Adrenal gland (tissue), 19 donors: ENCODE results near the gene CLDN5. TPM values are rescaled to one million over a fixed set of nuclear protein-coding genes. Genes with fewer than 3 reads are reported as not detected.

ENCODE experiments used
- DNase-seq, 7 donors: peaks; one replicate each; pipeline ENCODE4 v3.0.0-alpha.2; 2019 to 2020
- H3K27ac ChIP-seq, 5 donors: fragments of 200-600 bp; sonication (generic) in 4 of 5; 1 replicate in 3 of 5; 2 replicates in 2 of 5; pipeline versions ENCODE4 v1.5.1 to v1.8.0; 2016 to 2020; ENCODE audit warnings: mild to moderate bottlenecking in 1 of 5
- H3K27me3 ChIP-seq: fragments of 200-600 bp; 2 replicates; pipeline ENCODE4 v1.8.0; 2021
- H3K36me3 ChIP-seq, 2 donors: fragments of 200-600 bp; replicated peaks in 1 of 2; 1 replicate in 1 of 2; 2 replicates in 1 of 2; pipeline versions ENCODE4 v1.5.1 to v1.8.0; 2018 to 2022
- H3K4me1 ChIP-seq, 2 donors: fragments of 200-600 bp; replicated peaks in 1 of 2; 1 replicate in 1 of 2; 2 replicates in 1 of 2; pipeline versions ENCODE4 v1.5.1 to v1.8.0; 2018 to 2021
- H3K4me3 ChIP-seq, 4 donors: fragments of 200-600 bp; sonication (generic) in 3 of 4; one replicate each; pipeline ENCODE4 v1.5.1; 2016 to 2018
- H3K9me3 ChIP-seq, 3 donors: fragments of 200-600 bp; sonication (generic) in 1 of 3; replicated peaks in 1 of 3; 1 replicate in 2 of 3; 2 replicates in 1 of 3; pipeline versions ENCODE4 v1.5.1 to v1.8.0; 2016 to 2021
- POLR2A ChIP-seq, 2 donors: fragments of 450-650 bp; IDR thresholded peaks; one replicate each; pipeline ENCODE4 v1.6.1; 2017; ENCODE audit warnings: antibody characterized with exemption in 2 of 2, mild to moderate bottlenecking in 2 of 2, moderate library complexity in 1 of 2
- WGBS, 4 donors: extraction: QIAGEN DNeasy Blood & Tissue Kit in 2 of 4; methylation state at CpG; one replicate each; pipeline versions ENCODE4 v1.1.5 to v1.1.7; 2013 to 2017; 5-methylcytosine and 5-hydroxymethylcytosine counted together
- intact Hi-C, 2 donors: fragments of 100-400 bp; cut with DNase I; formaldehyde crosslinking; loops; one replicate each; pipeline versions ENCODE4 v1.14.1 to v1.15.0; 2022 to 2023
- long read RNA-seq, 10 donors: library from polyadenylated mRNA in 3 of 10; unstranded in 2 of 10; stranded (forward) in 1 of 10; transcript quantifications; one replicate each; pipeline ENCODE4 v2.0.0 and lab custom pipeline, GENCODE V29; 2021 to 2026
- polyA plus RNA-seq, 3 donors: library from polyadenylated mRNA; stranded (reverse); fragments of 200-250 nt in 2 of 3; fragments of 350-450 nt in 1 of 3; fragmentation: Illumina TruSeq in 1 of 3; extraction: RNeasy Lipid Tissue Mini Kit (QIAGEN cat#74804) in 1 of 3; gene quantifications; one replicate each; pipeline ENCODE4 v1.2.3, GENCODE V29; 2013 to 2014
- total RNA-seq, 9 donors: library from RNA; depleted of rRNA in 4 of 9; stranded (reverse); fragments of >200 nt in 4 of 9; fragments of 120-200 nt in 1 of 9; fragmentation: NEBNext Ultra II Directional in 1 of 9; extraction: Animal tissue kit (Norgen Biotek cat#: 25700) in 1 of 9; gene quantifications; one replicate each; pipeline versions ENCODE4 v1.1.0 to v1.2.4, GENCODE V29; 2013 to 2023
- TF ChIP-seq, protein P1 (sequence below), 6 experiments: fragments of 450-650 bp in 4 of 6; fragments of 200-600 bp in 2 of 6; sonication (generic) in 1 of 6; IDR thresholded peaks; 1 replicate in 5 of 6; 2 replicates in 1 of 6; pipeline versions ENCODE4 v1.5.1 to v1.8.0; 2016 to 2021; ENCODE audit warnings: antibody characterized with exemption in 6 of 6, mild to moderate bottlenecking in 2 of 6, moderate library complexity in 1 of 6
- donor health status: healthy with polysubstance abuse.
- donor health status: Bipolar disorder and iron deficiency.
- donor health status: DM: yes; HTN: yes; CAD: no.
- donor health status: DM: no; HTN: no; CAD: no.
- donor health status: DM: no; HTN: no; CAD: no.
- donor health status: DM: yes; HTN: yes; CAD: no.

The CLDN5 gene, protein sequence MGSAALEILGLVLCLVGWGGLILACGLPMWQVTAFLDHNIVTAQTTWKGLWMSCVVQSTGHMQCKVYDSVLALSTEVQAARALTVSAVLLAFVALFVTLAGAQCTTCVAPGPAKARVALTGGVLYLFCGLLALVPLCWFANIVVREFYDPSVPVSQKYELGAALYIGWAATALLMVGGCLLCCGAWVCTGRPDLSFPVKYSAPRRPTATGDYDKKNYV
- total RNA-seq (10 to 100 TPM in 8 of 9 donors, 1 to 10 TPM in 1; 7.8 to 78.1 (median 29.2) TPM), polyA plus RNA-seq (100 to 1,000 TPM in 1 of 3 donors, 10 to 100 TPM in 1, under 1 TPM in 1; 0.40 to 122 (median 42.3) TPM)
- long read RNA-seq, donor 1, transcript CLDN5-201 (1 exons, 2,357 nt) = major isoform, 9 of 9 reads
- long read RNA-seq, donor 1, partial matches to known transcripts = 0 of 9 reads
- long read RNA-seq, donor 1, other reads (novel, unspliced or antisense) = 0 of 9 reads
- long read RNA-seq, donor 2, transcript CLDN5-201 (1 exons, 2,357 nt) = major isoform, 10 of 10 reads
- long read RNA-seq, donor 2, partial matches to known transcripts = 0 of 10 reads
- long read RNA-seq, donor 2, other reads (novel, unspliced or antisense) = 0 of 10 reads
- long read RNA-seq, donor 3, transcript CLDN5-201 (1 exons, 2,357 nt) = major isoform, 11 of 12 reads
- long read RNA-seq, donor 3, partial matches to known transcripts = 0 of 12 reads
- long read RNA-seq, donor 3, other reads (novel, unspliced or antisense) = 0 of 12 reads
- long read RNA-seq, donor 4, transcript CLDN5-201 (1 exons, 2,357 nt) = major isoform, 37 of 43 reads
- long read RNA-seq, donor 4, transcript CLDN5-203 (2 exons, 1,760 nt) = minor isoform, 6 of 43 reads
- long read RNA-seq, donor 4, partial matches to known transcripts = 0 of 43 reads
- long read RNA-seq, donor 4, other reads (novel, unspliced or antisense) = 0 of 43 reads
- long read RNA-seq, donor 5, transcript CLDN5-201 (1 exons, 2,357 nt) = major isoform, 120 of 130 reads
- long read RNA-seq, donor 5, transcript CLDN5-203 (2 exons, 1,760 nt) = minor isoform, 10 of 130 reads
- long read RNA-seq, donor 5, partial matches to known transcripts = 0 of 130 reads
- long read RNA-seq, donor 5, other reads (novel, unspliced or antisense) = 0 of 130 reads
- long read RNA-seq, donor 6, transcript CLDN5-201 (1 exons, 2,357 nt) = major isoform, 25 of 26 reads
- long read RNA-seq, donor 6, partial matches to known transcripts = 0 of 26 reads
- long read RNA-seq, donor 6, other reads (novel, unspliced or antisense) = 0 of 26 reads
- long read RNA-seq, donor 7, transcript CLDN5-201 (1 exons, 2,357 nt) = major isoform, 13 of 14 reads
- long read RNA-seq, donor 7, partial matches to known transcripts = 0 of 14 reads
- long read RNA-seq, donor 7, other reads (novel, unspliced or antisense) = 0 of 14 reads
- long read RNA-seq, donor 8, transcript CLDN5-201 (1 exons, 2,357 nt) = major isoform, 34 of 35 reads
- long read RNA-seq, donor 8, partial matches to known transcripts = 0 of 35 reads
- long read RNA-seq, donor 8, other reads (novel, unspliced or antisense) = 0 of 35 reads
- long read RNA-seq, donor 9, transcript CLDN5-201 (1 exons, 2,357 nt) = major isoform, 14 of 14 reads
- long read RNA-seq, donor 9, partial matches to known transcripts = 0 of 14 reads
- long read RNA-seq, donor 9, other reads (novel, unspliced or antisense) = 0 of 14 reads
- long read RNA-seq, donor 10, transcript CLDN5-201 (1 exons, 2,357 nt) = major isoform, 23 of 23 reads
- long read RNA-seq, donor 10, partial matches to known transcripts = 0 of 23 reads
- long read RNA-seq, donor 10, other reads (novel, unspliced or antisense) = 0 of 23 reads

DNA sequence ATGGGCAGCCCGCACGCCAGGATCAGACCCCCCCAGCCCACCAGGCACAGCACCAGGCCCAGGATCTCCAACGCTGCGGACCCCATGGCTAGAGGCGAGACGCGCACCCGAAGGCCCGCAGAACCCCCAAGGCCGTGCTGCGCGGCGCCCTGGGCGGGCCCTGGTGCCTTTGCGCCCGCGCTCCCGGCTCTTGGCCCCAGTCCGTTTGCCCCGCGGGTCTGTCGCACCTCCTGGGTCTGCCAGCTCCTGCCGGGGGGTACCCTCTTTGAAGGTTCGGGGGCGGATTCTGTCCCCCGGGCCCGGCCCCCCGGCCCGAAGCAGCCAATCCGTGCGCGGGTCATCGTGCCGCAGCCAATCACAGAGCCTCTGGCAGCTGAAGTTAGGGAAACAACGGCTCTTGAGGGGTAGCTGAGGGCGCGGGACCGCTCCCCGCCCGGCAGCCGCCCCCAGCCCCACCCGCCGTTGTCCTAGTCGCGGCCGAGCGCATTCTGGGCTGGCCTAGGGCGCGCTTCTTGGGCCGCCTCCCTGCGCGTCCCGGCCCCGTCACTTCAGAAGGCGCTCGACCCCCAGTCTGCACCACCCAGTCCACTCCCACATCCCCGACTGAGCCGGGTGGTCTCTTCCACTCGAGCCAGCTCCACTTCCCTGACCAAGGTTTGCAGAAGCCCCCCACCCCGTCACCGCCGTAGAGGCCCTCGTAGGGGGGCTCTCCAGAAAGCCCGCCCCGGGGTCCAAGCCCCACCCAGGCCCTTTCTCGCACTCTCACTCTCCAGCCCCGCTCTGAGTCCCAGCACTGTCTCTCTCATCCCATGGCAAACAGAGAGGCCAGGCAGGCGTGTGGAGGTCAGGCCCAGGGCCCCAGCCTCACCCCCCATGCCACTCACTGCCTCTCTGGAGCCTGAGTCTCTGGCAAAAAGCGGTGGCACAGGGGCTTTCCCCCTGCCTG lies at the start of gene CLDN5:
Gene CLDN5 (minus strand): TSS at position 241 of the 946 bp plus-strand sequence. CDS start 155 bp downstream, at position 86.
- intact Hi-C loops = no loop called here
- Histone ChIP-seq H3K27me3 (peaks cover 43% of the 10 kb centered on the region), H3K9me3 (no peaks in the 10 kb centered on the region), H3K27ac (peak within 1 kb of the TSS in 3 of 5 donors; percentile 21 to 72 (median 64)), H3K36me3 (no peaks in the 10 kb centered on the region), H3K4me1 (no peaks in the 10 kb centered on the region), H3K4me3 (peak within 1 kb of the TSS in 1 of 4 donors; percentile 39)
- TF ChIP-seq POLR2A (IDR thresholded peaks at IDR 0.05) = no peak
- TF ChIP-seq, protein P1, sequence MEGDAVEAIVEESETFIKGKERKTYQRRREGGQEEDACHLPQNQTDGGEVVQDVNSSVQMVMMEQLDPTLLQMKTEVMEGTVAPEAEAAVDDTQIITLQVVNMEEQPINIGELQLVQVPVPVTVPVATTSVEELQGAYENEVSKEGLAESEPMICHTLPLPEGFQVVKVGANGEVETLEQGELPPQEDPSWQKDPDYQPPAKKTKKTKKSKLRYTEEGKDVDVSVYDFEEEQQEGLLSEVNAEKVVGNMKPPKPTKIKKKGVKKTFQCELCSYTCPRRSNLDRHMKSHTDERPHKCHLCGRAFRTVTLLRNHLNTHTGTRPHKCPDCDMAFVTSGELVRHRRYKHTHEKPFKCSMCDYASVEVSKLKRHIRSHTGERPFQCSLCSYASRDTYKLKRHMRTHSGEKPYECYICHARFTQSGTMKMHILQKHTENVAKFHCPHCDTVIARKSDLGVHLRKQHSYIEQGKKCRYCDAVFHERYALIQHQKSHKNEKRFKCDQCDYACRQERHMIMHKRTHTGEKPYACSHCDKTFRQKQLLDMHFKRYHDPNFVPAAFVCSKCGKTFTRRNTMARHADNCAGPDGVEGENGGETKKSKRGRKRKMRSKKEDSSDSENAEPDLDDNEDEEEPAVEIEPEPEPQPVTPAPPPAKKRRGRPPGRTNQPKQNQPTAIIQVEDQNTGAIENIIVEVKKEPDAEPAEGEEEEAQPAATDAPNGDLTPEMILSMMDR (IDR thresholded peaks at IDR 0.05) = no peak
- peak in 5 of 7 donors; percentile 24 to 64 (median 32) for DNase-seq
- WGBS, 4 donors = 5 to 31% (median 6%) methylated on average over 14 to 69 of the region's 69 CpGs

GRCh38 chr22:19571995-19572394 lies 47.8 kb upstream of the CLDN5 start:
- no peak for DNase-seq
- 65 to 82% (median 76%) methylated on average over 5 to 6 of the region's 6 CpGs for WGBS, 4 donors
- TF ChIP-seq, protein P1 (IDR thresholded peaks at IDR 0.05) = no peak
- TF ChIP-seq POLR2A (IDR thresholded peaks at IDR 0.05) = no peak
- Histone ChIP-seq H3K36me3 (no peaks in the 10 kb centered on the region), H3K9me3 (no peaks in the 10 kb centered on the region), H3K4me1 (no peaks in the 10 kb centered on the region), H3K27me3 (no peaks in the 10 kb centered on the region), H3K4me3 (no peak overlapping the region), H3K27ac (no peak overlapping the region)
- intact Hi-C loops = no loop called here

DNA sequence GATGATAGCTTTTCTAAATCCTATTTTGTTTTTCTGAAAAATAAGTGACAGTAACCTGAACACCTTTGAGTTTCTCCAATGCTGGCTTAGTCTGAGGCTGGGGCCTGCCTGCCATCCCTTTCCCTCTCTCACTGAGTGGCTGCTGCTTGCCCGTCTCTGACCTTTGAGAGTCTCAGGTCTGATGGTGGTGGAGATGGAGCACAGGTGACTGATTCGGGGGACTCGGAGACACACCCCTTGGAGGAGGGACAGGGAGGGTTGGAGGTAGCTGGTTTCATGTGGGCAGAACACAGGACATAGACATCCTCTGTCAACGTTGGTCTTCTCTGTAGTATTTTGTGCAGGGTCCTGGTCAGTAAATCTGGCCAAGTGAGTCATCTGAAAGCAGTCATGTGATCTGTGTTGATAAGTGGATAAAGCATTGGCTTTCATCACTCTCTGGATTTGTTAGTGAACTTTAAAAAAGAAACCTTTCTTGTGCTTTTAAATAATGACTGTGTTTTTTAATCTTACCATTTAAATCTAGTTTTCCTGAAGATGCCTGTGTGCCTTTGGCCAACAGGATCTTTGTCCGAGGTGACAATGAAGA lies 47.1 kb upstream of the CLDN5 start:
- H3K4me1 ChIP-seq = no peaks in the 10 kb centered on the region
- H3K27ac ChIP-seq = no peak overlapping the region
- H3K36me3 ChIP-seq = no peaks in the 10 kb centered on the region
- no peaks in the 10 kb centered on the region for H3K27me3 ChIP-seq
- no peak overlapping the region for H3K4me3 ChIP-seq
- H3K9me3 ChIP-seq = no peaks in the 10 kb centered on the region
- peak in 1 of 7 donors; percentile 7 for DNase-seq
- WGBS, 4 donors = 56 to 74% (median 59%) methylated on average over 4 to 5 of the region's 5 CpGs
- TF ChIP-seq POLR2A (IDR thresholded peaks at IDR 0.05) = no peak
- TF ChIP-seq, protein P1 (IDR thresholded peaks at IDR 0.05) = no peak
- intact Hi-C loops = no loop called here
